MV-4-11 (cell line): ENCODE measurements around the gene ANKRD55.
"Not testable (repeated sequence)": the region's sequence is repeated elsewhere in the genome, so short reads cannot be mapped to it uniquely, and the experiment has no call there.

Experiments
- DNase-seq: peaks from one replicate; lab custom pipeline; 2025; lab: John Stamatoyannopoulos, UW

ANKRD55 gene

DNA sequence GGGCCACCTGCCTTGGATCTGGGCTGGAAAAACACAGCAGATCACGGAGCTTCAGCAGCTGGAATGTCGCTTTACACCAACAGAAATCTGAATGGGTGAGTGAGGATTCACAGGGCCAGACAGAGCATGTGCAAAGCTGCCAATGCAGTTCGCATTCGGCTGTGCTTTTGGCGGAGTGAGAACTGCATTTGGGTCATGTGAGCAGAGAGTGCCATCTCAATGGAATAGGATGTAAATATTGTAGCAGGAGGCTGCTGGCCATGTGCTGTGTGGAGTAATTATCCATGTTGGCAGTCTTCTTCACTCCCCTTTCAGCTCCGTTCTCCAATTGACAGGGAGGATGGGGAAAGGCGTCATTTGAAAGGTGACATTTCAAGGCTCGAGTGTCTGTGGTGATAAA is at the start of gene ANKRD55:
TSS of gene ANKRD55 (minus strand) at position 101 of the 400 bp plus-strand sequence. CDS start 417 bp downstream, outside the sequence.
- DNase-seq = no peak

DNA sequence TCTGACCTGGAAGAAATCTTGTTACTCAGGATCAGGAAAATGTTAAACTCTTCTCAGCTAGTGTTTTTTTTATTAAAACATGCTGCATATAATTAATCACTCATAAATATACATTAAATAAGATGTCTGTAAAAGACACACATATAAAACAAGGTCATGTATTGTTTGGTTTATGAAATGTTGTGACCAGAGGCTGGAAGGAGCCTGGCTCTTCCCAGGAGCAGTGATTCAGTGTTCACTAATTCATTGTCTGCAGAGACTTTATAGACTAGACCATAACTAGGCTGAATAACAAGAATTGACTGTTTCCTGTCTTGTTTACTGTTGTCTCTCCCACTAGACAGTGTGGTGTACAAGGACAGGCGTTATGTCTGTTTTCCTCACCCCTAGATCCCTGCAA is 49.1 kb upstream of the ANKRD55 start:
- DNase-seq = no peak

DNA sequence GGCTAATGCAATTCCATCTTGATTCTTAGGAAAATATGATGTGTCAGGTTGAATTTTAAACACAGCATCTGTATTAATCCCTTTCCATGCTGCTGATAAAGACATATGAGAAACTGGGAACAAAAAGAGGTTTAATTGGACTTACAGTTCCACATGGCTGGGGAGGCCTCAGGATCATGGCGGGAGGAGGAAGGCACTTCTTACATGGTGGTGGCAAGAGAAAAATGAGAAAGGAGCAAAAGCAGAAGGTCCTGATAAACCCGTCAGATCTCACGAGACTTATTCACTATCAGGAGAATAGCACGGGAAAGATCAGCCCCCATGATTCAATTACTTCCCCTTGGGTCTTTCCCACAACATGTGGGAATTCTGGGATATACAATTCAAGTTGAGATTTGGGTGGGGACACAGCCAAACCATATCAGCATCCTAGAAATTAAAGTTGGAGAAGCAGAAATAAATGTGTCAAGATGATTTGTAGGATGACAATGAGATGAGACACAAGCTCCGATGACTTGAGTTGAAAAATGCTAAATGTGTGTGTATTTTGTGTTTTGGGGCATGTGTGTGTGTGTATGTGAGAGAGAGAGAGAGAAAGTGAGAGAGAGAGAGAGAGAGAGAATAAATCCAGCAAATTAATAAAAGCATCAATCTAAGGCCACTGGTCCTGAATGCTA is 48.5 kb upstream of the ANKRD55 start:
- no peak for DNase-seq

DNA sequence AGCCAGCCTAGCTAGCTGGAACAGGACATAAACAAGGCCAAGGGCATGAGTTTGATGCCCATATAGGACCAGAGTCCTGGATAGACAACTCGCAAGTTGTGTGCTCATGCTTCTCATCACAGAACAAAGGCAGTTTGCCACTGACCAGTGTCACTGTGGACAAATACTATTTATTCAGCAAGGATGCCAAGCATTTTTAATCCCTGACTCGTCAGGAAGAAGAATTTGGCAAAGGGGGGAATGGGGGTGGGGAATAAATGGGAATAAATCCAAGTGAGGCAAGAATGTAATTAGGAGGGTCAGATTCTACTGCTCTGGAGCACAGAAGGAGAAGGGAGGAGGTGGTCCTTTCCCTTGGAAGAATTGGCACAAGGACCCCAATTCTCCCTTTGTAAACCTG is 46.8 kb upstream of the ANKRD55 start:
- DNase-seq = no peak

DNA sequence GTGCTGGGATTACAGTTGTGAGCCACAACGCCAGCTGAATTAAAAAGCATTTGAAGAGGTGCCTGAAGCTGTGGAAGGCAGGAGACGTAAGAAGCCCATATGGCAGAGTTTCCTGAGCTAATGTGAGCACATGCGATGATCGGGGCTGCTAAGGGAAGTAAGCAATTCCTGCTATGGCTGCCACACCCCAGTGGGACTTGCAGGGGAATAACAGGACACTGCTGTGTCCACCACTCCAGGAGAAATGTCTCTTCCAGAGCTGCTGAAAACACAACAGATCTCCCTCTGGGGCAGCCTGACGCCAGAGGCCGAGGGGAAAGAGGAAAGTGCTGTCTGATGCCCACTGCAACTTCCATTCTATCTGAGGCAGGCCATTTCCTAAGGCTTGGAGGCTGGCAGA is 46.2 kb upstream of the ANKRD55 start:
- DNase-seq = no peak

GRCh38 chr5:56278335-56278753 is 45.2 kb upstream of the ANKRD55 start:
- no peak for DNase-seq

DNA sequence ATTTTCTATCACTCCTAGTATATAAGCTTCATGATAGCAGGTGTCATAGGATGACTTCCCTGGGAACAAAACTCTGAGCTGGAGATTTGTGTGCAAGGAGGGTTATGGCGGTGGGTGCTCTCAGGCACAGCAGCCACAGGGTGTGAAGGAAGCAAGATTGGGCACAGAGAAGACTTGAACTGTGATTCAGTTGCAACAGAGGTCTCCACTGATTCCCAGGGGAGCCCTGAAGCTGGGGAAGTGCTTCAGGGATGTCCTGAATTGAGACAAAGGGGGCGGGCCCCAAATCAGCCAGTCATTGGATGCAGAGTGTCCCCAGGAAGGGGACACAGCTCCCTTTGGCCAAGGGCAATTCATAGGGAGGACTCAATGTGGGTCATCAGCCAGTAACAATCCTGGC is 44.4 kb upstream of the ANKRD55 start:
- DNase-seq = no peak

- no peak for DNase-seq
Observed at GRCh38 chr5:56273376-56273955, 40.3 kb upstream of the ANKRD55 start.

GRCh38 chr5:56272765-56273164 is 39.6 kb upstream of the ANKRD55 start:
- DNase-seq = no peak

- peak; percentile 75 for DNase-seq
Observed at GRCh38 chr5:56270568-56271392, 37.6 kb upstream of the ANKRD55 start.

DNA sequence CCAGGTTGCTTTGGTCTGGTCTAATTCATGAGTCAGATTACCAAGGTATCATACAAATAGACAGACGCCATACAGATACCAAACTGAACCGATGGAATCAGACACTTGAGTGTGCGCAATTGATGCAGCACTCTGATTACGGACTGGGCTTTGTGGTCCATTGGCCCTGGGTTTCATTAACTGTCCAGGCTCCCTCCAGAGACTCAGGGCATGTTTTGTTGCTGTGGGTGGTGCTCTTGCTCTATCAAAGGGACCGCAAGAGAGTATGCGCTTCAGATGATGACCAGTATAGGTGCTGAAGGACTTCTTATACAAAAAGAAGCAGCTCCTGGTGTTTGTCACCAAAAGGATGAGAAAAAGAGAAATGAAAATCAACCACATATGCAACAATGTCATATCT is 36.9 kb upstream of the ANKRD55 start:
- peak; percentile 54 for DNase-seq

DNA sequence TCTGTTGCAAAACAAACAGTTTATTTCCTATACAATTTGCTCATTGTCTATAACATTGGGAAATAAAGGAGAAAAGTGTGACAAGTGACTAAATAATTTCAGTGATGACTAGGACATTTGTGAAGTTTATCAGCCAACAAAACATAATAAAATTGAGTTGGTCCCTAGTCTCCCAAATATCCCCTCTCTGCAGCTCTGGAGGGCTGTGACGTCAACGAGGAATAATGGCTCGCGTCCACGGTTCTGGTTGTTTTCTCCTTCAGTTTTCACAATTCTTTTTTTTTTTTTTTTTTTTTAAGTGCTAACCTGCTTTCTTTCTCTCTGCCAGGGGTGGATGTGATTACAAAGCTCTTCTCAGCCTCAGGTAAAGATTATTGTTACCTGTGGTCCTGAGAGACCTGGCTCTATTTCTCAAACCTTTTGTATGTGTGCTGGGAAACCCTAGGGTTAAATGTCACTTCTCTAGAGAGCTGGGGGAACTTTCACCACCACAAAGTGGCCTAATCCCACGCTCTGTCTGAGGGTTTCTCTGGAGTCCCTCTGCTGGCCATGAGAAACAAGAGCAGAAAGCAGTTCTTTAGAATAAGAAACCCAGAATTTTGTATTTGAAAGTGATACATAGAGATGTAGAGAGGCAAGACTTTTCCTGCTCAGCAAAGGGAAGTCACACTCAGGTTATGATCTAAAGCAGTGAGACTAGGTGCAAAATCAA is 36.2 kb upstream of the ANKRD55 start:
- DNase-seq = peak; percentile 77

DNA sequence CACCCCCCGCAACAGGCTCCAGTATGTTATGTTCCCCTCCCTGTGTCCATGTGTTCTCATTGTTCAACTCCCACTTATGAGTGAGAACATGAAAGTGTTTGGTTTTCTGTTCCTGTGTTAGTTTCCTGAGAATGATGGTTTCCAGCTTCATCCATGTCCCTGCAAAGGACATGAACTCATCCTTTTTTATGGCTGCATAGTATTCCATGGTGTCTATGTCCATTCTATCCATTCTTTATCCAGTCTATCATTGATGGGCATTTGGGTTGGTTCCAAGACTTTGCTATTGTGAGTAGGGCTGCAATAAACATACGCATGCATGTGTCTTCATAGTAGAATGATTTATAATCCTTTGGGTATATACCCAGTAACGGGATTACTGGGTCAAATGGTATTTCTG is 35.6 kb upstream of the ANKRD55 start:
- not testable (repeated sequence) for DNase-seq

GRCh38 chr5:56267856-56268255 is 34.7 kb upstream of the ANKRD55 start:
- DNase-seq = no peak

GRCh38 chr5:56264417-56265025 is 31.4 kb upstream of the ANKRD55 start:
- peak; percentile 29 for DNase-seq

DNA sequence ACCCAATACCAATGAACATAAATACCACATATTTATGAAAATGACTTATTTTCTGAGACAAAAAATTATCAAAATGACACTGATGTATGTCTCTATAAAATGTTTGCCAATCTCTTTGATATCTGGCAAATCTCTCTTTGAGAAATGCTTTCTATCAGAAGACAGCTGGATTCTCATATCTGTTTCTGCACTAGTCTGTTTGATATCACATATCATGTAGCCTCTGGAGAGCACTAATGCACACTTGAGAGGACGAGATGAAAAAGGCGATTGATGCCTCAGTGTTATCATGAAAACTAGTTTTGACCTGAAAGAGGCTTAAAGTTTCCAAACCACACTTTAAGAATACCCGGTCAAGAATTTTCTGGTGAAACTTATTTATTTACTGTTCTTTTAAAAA is 29.1 kb upstream of the ANKRD55 start:
- DNase-seq = no peak

DNA sequence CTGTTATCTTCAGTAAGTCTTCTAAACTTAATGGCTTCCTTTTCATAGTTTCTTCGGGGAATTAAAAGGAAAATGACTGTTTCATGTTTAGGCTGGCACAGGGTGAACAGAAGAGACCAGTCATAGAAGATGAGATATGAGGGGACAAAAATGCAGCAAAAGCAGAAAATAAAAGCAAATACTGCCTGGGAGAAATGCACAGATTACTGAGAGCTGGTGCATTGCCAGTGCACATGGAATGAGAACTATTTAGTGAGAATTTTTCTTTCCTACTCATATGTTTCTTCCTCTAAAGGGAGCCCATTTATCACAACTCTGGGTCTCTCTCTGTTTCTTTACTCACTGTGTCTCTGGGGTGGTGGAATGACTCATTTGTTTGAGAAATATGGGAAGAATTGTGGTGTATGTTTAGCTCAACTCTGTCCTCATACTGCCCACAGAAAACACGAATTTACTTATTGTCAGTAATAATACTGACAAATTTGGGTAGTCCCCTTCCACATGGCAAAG is 25.9 kb upstream of the ANKRD55 start:
- DNase-seq = peak; percentile 72

DNA sequence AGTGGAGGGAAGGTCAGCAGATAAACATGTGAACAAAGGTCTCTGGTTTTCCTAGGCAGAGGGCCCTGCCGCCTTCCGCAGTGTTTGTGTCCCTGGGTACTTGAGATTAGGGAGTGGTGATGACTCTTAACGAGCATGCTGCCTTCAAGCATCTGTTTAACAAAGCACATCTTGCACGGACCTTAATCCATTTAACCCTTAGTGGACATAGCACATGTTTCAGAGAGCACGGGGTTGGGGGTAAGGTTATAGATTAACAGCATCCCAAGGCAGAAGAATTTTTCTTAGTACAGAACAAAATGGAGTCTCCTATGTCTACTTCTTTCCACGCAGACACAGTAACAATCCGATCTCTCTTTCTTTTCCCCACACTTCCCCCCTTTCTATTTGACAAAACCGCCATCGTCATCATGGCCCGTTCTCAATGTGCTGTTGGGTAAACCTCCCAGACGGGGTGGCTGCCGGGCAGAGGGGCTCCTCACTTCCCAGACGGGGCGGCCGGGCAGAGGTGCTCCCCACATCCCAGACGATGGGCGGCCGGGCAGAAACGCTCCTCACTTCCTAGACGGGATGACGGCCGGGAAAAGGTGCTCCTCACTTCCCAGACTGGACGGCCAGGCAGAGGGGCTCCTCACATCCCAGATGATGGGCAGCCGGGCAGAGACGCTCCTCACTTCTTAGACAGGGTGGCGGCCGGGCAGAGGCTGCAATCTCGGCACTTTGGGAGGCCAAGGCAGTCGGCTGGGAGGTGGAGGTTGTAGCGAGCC is 24.8 kb upstream of the ANKRD55 start:
- not testable (repeated sequence) for DNase-seq

DNA sequence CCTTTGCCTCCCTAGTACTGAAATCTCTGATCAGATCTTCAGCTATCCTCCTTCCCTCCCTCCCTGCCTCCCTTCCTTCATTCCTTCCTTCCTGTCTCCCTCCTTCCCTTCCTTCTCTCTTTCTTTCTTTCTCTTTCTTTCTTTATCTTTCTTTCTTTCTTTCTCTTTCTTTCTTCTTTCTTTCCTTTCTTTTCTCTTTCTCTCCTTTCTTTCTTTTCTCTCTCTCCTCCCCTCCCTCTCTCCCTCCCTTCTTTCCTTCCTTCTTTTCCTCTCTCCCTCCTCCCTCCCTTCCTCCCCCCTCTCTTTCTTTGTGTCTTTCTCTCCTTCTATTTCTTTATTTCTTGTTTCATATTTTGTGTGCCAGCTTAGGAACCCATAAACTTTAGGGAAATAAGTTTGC is 23.9 kb upstream of the ANKRD55 start:
- DNase-seq = no peak

DNA sequence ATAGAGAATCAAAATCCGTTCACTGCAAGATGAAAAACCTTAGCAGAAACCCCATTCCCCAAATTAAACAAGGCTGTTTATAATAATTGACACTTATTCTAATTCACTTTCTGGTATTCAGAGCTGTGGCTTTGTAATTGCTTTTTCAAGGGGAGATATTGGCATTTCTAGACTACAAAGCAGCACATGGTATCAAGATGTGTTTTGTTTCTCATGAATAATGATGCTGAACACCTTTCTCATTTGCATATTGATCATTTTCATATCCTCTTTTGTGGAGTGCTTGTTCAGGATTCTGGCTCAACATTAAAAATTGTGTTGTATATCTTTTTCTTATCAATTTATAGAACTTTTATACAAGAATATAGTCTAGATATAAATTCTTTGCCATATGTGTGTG is 22.4 kb upstream of the ANKRD55 start:
- no peak for DNase-seq

DNA sequence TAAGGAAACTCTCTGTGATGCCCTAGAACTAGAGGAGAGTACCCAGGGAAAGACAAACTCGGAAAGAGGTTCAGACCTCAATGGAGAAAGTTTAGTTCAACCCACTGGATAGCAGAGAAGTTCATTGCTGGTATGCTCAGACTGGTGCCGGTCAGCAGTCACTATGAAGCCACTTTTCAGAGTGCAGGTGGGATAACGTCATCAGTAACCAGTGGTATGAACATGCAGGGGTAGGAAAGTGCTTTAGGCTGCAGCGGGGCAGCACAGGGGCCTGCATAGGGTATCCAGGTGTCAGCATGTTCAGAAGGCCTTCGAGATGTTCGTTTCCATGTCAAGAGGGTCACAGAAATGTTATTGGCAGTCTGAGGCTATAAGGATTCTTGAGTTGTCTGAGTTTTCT is 20.8 kb upstream of the ANKRD55 start:
- no peak for DNase-seq
